ENCODE data around the gene SRSF9. TPM values are rescaled to one million over a fixed set of nuclear protein-coding genes. Genes with fewer than 3 reads are reported as not detected.

SRSF9 gene
- total RNA-seq, 1 donor from 2014 or later, result 151 TPM

DNA sequence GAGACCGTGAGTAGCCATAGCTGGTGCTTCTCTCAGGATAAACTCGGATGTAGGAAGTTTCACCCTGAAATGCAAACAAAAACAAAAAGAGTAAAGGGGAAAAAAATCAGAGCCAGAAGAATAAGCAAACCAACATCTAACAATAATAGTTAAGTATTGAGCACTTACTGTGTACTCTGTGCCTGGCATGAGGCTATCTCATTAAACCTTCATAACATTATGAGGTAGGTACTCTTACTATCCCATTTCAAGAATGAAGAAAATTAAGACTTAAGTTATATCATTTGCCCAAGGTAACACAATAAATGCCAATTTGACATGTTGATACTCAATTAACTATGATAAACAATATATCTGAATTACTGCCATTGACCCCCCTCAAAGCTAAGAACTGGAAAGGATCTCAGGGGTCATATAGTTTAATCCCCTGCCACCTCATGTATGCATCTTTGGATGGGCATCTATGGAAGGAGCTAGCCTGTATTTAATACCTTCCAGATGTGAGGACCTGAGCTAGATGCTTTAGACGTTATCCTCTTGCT lies 7.4 kb downstream of the SRSF9 start:
- Mint-ChIP-seq H3K4me3 (ENCODE audit: unreplicated experiment) (no peak overlapping the region), H3K27ac (ENCODE audit: unreplicated experiment) (no peak overlapping the region), H3K27me3 (ENCODE audit: unreplicated experiment) (no peaks in the 10 kb centered on the region), H3K9me3 (ENCODE audit: unreplicated experiment) (no peaks in the 10 kb centered on the region), H3K4me1 (ENCODE audit: unreplicated experiment) (peaks cover 9% of the 10 kb centered on the region), H3K36me3 (ENCODE audit: unreplicated experiment) (peaks cover 37% of the 10 kb centered on the region)
- TF ChIP-seq, protein P1, sequence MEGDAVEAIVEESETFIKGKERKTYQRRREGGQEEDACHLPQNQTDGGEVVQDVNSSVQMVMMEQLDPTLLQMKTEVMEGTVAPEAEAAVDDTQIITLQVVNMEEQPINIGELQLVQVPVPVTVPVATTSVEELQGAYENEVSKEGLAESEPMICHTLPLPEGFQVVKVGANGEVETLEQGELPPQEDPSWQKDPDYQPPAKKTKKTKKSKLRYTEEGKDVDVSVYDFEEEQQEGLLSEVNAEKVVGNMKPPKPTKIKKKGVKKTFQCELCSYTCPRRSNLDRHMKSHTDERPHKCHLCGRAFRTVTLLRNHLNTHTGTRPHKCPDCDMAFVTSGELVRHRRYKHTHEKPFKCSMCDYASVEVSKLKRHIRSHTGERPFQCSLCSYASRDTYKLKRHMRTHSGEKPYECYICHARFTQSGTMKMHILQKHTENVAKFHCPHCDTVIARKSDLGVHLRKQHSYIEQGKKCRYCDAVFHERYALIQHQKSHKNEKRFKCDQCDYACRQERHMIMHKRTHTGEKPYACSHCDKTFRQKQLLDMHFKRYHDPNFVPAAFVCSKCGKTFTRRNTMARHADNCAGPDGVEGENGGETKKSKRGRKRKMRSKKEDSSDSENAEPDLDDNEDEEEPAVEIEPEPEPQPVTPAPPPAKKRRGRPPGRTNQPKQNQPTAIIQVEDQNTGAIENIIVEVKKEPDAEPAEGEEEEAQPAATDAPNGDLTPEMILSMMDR (IDR thresholded peaks at IDR 0.05), result no peak
- no peak for DNase-seq (ENCODE audit: extremely low spot score, unreplicated experiment)

- Mint-ChIP-seq H3K4me3 (ENCODE audit: unreplicated experiment) (no peak overlapping the region), H3K4me1 (ENCODE audit: unreplicated experiment) (no peaks in the 10 kb centered on the region), H3K9me3 (ENCODE audit: unreplicated experiment) (no peaks in the 10 kb centered on the region), H3K27me3 (ENCODE audit: unreplicated experiment) (no peaks in the 10 kb centered on the region), H3K27ac (ENCODE audit: unreplicated experiment) (no peak overlapping the region), H3K36me3 (ENCODE audit: unreplicated experiment) (peaks cover 41% of the 10 kb centered on the region)
- DNase-seq (ENCODE audit: extremely low spot score, unreplicated experiment), result no peak
- TF ChIP-seq, protein P1 (IDR thresholded peaks at IDR 0.05), result no peak
Measured at GRCh38 chr12:120460157-120460556, 9.4 kb downstream of the SRSF9 start.

DNA sequence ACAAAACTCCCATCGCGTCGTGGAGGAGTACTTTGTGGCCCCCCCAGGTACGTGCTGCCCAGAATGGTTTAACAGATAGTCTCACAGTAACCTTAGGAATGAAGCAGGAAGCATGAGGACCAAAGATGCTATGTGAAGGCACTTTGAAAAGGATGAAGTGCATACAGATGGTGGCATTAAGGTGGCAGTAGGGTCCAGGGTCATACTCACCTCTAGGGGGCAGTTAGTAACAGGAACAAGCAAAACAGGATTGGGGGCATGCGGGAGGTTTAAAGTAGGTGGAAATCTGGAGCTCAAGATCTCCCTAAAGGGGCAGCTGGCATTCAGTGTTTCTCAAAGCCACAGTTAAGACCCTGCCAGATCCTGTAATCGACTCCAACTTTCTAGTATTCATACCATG lies 12.4 kb downstream of the SRSF9 start:
- TF ChIP-seq, protein P1 (IDR thresholded peaks at IDR 0.05), result peak; percentile 26
- Mint-ChIP-seq H3K27ac (ENCODE audit: unreplicated experiment) (no peak overlapping the region), H3K4me3 (ENCODE audit: unreplicated experiment) (no peak overlapping the region), H3K9me3 (ENCODE audit: unreplicated experiment) (no peaks in the 10 kb centered on the region), H3K27me3 (ENCODE audit: unreplicated experiment) (no peaks in the 10 kb centered on the region), H3K36me3 (ENCODE audit: unreplicated experiment) (peaks cover 32% of the 10 kb centered on the region), H3K4me1 (ENCODE audit: unreplicated experiment) (no peaks in the 10 kb centered on the region)
- no peak for DNase-seq (ENCODE audit: extremely low spot score, unreplicated experiment)

GRCh38 chr12:120455302-120455701 lies 14.2 kb downstream of the SRSF9 start:
- Mint-ChIP-seq H3K9me3 (ENCODE audit: unreplicated experiment) (no peaks in the 10 kb centered on the region), H3K36me3 (ENCODE audit: unreplicated experiment) (peaks cover 23% of the 10 kb centered on the region), H3K27ac (ENCODE audit: unreplicated experiment) (no peak overlapping the region), H3K27me3 (ENCODE audit: unreplicated experiment) (no peaks in the 10 kb centered on the region), H3K4me3 (ENCODE audit: unreplicated experiment) (no peak overlapping the region), H3K4me1 (ENCODE audit: unreplicated experiment) (no peaks in the 10 kb centered on the region)
- TF ChIP-seq, protein P1 (IDR thresholded peaks at IDR 0.05), result no peak
- no peak for DNase-seq (ENCODE audit: extremely low spot score, unreplicated experiment)

DNA sequence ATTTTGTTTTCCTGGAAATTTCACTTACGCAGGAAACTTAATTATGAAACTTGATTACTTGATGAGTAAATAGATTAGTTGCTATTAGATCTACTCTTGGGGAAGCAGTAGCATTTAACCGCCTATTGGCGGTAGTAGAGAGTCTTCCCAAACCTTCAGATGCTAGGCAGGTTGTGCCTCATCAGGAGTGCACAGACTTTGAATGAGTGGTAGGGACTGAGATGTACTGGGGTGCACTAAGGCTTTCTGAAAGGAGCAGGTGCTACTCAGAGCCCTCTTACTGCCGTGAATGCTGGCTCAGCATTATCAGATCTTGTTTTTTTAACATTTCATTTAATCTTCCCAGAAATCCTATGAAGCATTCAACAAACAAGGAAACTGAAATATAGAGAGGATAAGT lies 15.6 kb downstream of the SRSF9 start:
- Mint-ChIP-seq H3K4me3 (ENCODE audit: unreplicated experiment) (no peak overlapping the region), H3K27ac (ENCODE audit: unreplicated experiment) (no peak overlapping the region), H3K9me3 (ENCODE audit: unreplicated experiment) (no peaks in the 10 kb centered on the region), H3K4me1 (ENCODE audit: unreplicated experiment) (no peaks in the 10 kb centered on the region), H3K27me3 (ENCODE audit: unreplicated experiment) (no peaks in the 10 kb centered on the region), H3K36me3 (ENCODE audit: unreplicated experiment) (peaks cover 18% of the 10 kb centered on the region)
- no peak for DNase-seq (ENCODE audit: extremely low spot score, unreplicated experiment)
- TF ChIP-seq, protein P1 (IDR thresholded peaks at IDR 0.05), result peak; percentile 59
